ENCODE measurements around the gene CEP170B.
"Not testable (repeated sequence)": the region's sequence is repeated elsewhere in the genome, so short reads cannot be mapped to it uniquely, and the experiment has no call there.

CEP170B gene

GRCh38 chr14:104933746-104934733, 69.0 kb downstream of the CEP170B start:
- no peak for DNase-seq

- no peak for DNase-seq
Measured at GRCh38 chr14:104935026-104935650, 70.1 kb downstream of the CEP170B start.

DNA sequence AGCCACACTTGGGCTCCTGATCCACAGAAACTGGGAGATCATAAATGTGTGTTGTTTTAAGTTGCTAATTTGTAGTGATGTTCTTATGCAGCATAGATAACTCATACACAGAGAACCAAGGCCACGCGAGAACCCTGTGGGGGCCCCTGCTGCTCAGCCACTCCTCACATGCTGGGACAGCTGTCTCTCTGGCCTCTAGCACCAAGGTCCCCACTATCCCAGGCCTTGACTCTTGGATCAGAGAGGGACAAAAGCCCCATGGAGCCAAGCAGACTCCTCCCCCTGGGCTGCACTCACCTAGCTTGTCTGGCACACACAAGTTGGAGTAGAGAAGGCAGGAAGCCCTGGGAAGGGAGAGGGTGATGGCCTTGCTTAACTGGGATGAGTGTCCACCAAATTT, 70.9 kb downstream of the CEP170B start:
- DNase-seq: no peak

DNA sequence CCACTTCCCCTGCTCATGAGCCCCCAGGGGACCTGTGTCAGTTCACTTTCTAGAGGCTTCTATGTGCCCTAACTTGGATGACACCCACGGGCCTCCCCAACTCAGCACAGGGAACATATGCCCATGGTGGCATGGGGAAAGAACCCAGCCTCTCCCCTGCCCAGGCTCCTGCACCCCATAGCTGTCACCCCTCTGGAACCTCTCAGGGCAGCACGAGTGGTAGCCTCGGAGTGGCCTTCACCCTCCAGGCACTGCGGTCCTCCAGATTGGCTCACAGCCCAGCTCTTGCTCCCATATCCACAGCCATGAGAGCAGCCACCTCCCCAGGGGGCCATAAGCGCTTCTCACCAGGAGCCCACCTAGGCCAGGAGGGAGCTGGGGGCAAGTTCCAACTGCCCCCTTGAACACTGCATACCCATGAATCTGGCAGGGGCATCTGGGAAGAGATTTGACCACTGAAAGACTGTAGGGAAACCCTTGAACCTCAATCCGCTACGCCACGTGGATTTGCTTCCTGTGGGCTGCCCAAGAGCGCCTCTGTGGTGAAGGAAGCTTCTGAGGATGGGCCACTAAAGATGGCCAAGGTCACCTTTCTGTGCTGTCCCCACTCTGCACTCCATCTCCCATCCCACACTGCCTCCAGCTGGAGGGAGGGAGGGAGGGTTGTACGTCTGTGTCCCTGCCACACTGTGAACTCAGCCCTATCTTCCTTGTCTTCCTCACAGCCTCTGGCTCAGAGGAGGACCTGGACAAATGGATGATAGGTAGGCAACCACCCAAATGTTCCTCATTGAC, 71.5 kb downstream of the CEP170B start:
- no peak for DNase-seq

- DNase-seq: no peak
Measured at GRCh38 chr14:104937161-104937560, 72.1 kb downstream of the CEP170B start.

DNA sequence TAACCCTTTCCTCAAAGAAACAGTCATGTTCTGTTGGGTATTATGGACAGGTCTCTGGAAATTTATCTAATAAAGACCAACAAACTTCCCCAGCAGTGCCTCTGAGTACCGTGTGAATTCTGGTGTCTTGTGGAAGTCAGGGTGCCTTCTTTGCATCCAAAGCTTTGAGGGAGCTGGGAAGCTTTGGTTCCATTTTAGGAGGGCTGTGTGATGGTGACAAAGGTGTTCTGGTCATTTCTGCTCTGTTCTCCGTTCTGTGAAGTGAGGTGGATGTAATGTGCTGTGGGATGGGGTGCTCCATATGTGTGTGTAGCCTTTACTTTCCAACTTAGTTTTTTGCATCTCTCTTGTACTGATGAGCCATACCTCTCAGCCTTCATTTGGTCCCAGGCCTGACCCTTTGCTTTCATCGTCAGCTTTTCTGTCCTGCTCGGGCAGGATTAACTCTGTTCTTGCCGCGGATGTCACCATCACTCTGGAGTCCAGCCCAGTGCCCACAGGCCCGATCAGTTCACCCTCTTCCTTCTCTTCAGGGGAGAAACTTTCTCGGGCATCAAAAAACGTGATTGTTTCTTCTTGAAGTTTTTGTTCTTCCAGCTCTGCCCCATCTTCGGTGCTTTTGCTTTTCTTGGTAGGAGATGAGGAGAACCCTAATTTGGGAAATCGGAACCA, 72.8 kb downstream of the CEP170B start:
- DNase-seq: no peak

- no peak for DNase-seq
Measured at GRCh38 chr14:104938436-104938835, 73.4 kb downstream of the CEP170B start.

DNA sequence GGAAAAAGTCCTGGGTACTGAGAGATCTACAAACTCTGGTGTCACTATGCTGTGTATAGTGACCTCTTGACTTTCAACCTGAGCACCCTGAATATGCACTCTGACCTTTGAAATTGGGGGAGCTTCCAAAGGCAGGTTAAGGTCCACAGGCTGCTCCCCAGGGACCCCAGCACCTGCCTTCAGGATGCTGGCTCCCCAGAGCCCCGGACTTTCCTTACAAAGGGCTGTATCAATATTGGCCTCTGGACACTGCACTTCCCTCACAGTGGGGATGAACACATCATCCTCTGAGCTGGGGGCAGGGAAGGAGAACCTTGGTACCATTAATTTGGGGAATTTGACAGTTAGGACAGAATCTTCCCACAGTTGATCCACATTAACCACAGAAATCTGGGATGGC, 73.9 kb downstream of the CEP170B start:
- no peak for DNase-seq

GRCh38 chr14:104939666-104940410, 74.8 kb downstream of the CEP170B start:
- no peak for DNase-seq

DNA sequence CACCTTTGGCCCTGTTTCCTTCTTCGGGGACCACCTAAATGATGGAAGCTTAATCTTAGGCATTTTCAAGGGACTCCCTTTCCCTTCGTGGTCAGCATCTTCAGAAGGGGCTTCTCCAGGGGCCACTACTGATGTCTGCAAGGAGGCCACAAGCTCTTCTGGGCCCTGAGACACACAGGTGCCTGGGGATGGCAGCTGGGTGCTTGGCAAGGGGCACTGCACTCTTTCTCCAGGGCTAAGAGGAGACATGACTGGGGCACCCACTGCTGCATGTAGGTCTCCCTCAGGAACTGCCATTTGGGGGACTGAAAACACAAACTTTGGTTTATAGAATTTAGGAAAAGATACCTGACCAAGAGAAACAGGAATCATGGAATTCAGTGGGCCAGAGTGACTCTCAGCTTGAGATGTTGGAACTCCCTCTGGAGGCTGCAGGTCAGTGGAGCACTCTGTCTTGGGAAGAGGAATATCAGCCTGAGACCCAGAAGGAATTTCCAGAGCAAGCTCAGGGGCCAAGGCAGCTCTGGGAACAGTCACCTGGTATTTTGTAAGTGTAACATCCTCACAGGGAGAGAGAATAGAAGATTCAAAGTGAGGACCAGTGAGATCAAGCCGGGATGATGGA, 75.6 kb downstream of the CEP170B start:
- no peak for DNase-seq

DNA sequence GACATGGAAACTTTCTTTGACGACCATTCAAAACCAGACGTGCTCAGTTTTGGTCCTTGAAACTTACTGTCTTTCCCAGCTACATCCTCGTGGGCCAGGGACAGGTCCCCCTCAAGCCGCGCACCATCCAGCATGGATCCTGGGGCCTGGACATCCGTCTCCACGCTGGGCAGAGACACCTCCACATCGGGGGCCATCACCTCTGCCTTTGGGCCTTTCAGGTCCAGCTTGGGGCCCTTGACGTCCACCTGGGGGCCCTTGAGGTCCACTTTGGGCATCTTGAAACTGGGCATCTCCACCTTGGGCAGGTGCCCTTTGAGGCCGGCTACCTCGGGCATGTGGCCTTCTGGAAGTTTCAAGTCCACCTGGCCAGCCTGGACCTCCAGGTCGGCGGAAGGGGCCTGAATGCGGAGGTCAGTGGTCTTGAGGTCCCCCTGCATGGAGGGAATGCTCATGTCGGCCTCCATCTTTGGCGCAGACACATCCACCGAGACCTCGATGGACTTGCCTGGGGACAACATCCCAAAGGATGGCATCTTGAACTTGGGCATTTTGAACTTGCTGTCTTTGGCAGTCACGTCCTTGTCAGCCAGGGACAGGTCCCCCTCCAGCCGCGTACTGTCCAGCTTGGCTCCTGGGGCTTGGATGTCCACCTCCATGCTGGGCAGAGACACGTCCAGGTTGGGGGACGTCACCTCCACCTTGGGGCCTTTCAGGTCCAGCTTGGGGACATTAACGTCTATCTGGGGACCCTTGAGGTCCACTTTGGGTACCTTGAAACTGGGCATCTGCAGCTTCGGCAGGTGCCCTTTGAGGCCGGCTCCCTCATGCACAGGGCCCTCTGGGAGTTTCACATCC, 76.7 kb downstream of the CEP170B start:
- no peak for DNase-seq

DNA sequence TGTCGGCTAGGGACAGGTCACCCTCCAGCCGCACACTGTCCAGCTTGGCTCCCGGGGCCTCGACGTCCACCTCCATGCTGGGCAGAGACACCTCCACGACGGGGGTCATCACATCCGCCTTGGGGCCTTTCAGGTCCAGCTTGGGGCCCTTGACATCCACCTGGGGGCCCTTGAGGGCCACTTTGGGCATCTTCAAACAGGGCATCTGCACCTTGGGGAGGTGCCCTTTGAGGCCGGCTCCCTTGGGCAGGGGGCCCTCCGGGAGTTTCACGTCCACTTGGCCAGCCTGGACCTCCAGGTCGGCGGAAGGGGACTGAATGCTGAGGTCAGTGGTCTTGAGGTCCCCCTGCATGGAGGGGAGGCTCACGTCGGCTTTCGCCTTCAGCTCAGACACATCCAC, 77.5 kb downstream of the CEP170B start:
- no peak for DNase-seq

GRCh38 chr14:104943216-104944015, 78.3 kb downstream of the CEP170B start:
- DNase-seq: not testable (repeated sequence)

- DNase-seq: not testable (repeated sequence)
Measured at GRCh38 chr14:104944016-104944308, 78.9 kb downstream of the CEP170B start.

- not testable (repeated sequence) for DNase-seq
Measured at GRCh38 chr14:104944436-104945205, 79.6 kb downstream of the CEP170B start.

- DNase-seq: not testable (repeated sequence)
Measured at GRCh38 chr14:104945266-104945665, 80.2 kb downstream of the CEP170B start.
